ENCODE results near the gene CD247. TPM values are rescaled to one million over a fixed set of nuclear protein-coding genes. Genes with fewer than 3 reads are reported as not detected.
"Not testable (repeated sequence)": the region's sequence is repeated elsewhere in the genome, so short reads cannot be mapped to it uniquely, and the experiment has no call there.

The CD247 gene
- 1 to 10 TPM; 1.1 to 2.0 TPM for total RNA-seq
- long read RNA-seq, partial matches to known transcripts, result 0 of 1 reads
- long read RNA-seq, other reads (novel, unspliced or antisense), result 0 of 1 reads

- intact Hi-C loops (cut with DNase I), result no loop called here
- ATAC-seq (peak in 1 of 2 donors; percentile 67), DNase-seq (no peak)
Observed at GRCh38 chr1:167518331-167518700, at the start of gene CD247. Gene CD247 (minus strand): TSS chr1:167518529. CDS start chr1:167518465, 64 bp downstream.

GRCh38 chr1:167567663-167568062 is 49.3 kb upstream of the CD247 start:
- DNase-seq, result no peak
- no peak for ATAC-seq
- intact Hi-C loops (cut with DNase I), result no loop called here

- intact Hi-C loops (cut with DNase I), result no loop called here
- ATAC-seq, result no peak
Observed at GRCh38 chr1:167566766-167567165, 48.4 kb upstream of the CD247 start.

GRCh38 chr1:167565922-167566321 is 47.6 kb upstream of the CD247 start:
- no peak for ATAC-seq
- intact Hi-C loops (cut with DNase I), result no loop called here
- no peak for DNase-seq

More at GRCh38 chr1:167566766-167567165, 48.4 kb upstream of the CD247 start:
- DNase-seq, result no peak

GRCh38 chr1:167564612-167565270 is 46.4 kb upstream of the CD247 start:
- peak; percentile 36 to 57 for ATAC-seq
- DNase-seq, result no peak
- intact Hi-C loops (cut with DNase I), result no loop called here

- intact Hi-C loops (cut with DNase I), result no loop called here
- peak; percentile 81 to 83 for ATAC-seq
- DNase-seq, result no peak
Observed at GRCh38 chr1:167563579-167564246, 45.4 kb upstream of the CD247 start.

GRCh38 chr1:167562702-167563101 is 44.4 kb upstream of the CD247 start:
- DNase-seq (no peak), ATAC-seq (no peak)
- intact Hi-C loops (cut with DNase I), result no loop called here

GRCh38 chr1:167561753-167562152 is 43.4 kb upstream of the CD247 start:
- ATAC-seq (no peak), DNase-seq (no peak)
- intact Hi-C loops (cut with DNase I), result no loop called here

GRCh38 chr1:167555971-167556714 is 37.8 kb upstream of the CD247 start:
- ATAC-seq (peak in 1 of 2 donors; percentile 2), DNase-seq (peak; percentile 74)
- intact Hi-C loops (cut with DNase I), result no loop called here

GRCh38 chr1:167555072-167555471 is 36.7 kb upstream of the CD247 start:
- DNase-seq; intact Hi-C loops (cut with DNase I): not testable (repeated sequence)

GRCh38 chr1:167554028-167554779 is 35.9 kb upstream of the CD247 start:
- ATAC-seq, result no peak
- intact Hi-C loops (cut with DNase I), result no loop called here

More at GRCh38 chr1:167555072-167555471, 36.7 kb upstream of the CD247 start:
- ATAC-seq, result not testable (repeated sequence)

GRCh38 chr1:167553136-167554027 is 35.1 kb upstream of the CD247 start, which contains the start of gene CREG1:
Gene CREG1 (minus strand): TSS chr1:167553762.
- peak; percentile 99 for ATAC-seq
- intact Hi-C loops (cut with DNase I), result no loop called here
- peak; percentile 96 for DNase-seq

More at GRCh38 chr1:167554028-167554779, 35.9 kb upstream of the CD247 start:
- DNase-seq, result no peak

GRCh38 chr1:167551362-167551761 is 33.0 kb upstream of the CD247 start:
- intact Hi-C loops (cut with DNase I), result no loop called here
- no peak for ATAC-seq

GRCh38 chr1:167548059-167548932 is 30.0 kb upstream of the CD247 start:
- intact Hi-C loops (cut with DNase I), result no loop called here
- DNase-seq (no peak), ATAC-seq (peak; percentile 35 to 43)

More at GRCh38 chr1:167551362-167551761, 33.0 kb upstream of the CD247 start:
- DNase-seq, result no peak

GRCh38 chr1:167546935-167547334 is 28.6 kb upstream of the CD247 start:
- intact Hi-C loops (cut with DNase I), result no loop called here
- no peak for ATAC-seq

GRCh38 chr1:167545349-167545748 is 27.0 kb upstream of the CD247 start:
- intact Hi-C loops (cut with DNase I), result no loop called here
- no peak for DNase-seq
- ATAC-seq, result no peak

More at GRCh38 chr1:167546935-167547334, 28.6 kb upstream of the CD247 start:
- DNase-seq, result no peak

- intact Hi-C loops (cut with DNase I), result no loop called here
- ATAC-seq (no peak), DNase-seq (no peak)
Observed at GRCh38 chr1:167544447-167545093, 26.2 kb upstream of the CD247 start.
